K562 (cell line): Measurements from ENCODE around the gene CDYL. TPM values are rescaled to one million over a fixed set of nuclear protein-coding genes. Genes with fewer than 3 reads are reported as not detected.
A peak's percentile ranks its signal among the peaks of the same experiment; 100 is the strongest.

Source experiments
- ATF1 ChIP-seq, 2 experiments: fragments of 450-650 bp in 1 of 2; IDR thresholded peaks; 2 replicates each; pipeline ENCODE4 v1.6.1; 2016; ENCODE audit warnings: missing compliant biosample characterization in 1 of 2, missing genetic modification characterization in 1 of 2
- ATF3 ChIP-seq, 2 experiments: fragments of 450-650 bp in 1 of 2; sonication (generic) in 1 of 2; formaldehyde crosslinking in 1 of 2; IDR thresholded peaks in 1 of 2; conservative IDR thresholded peaks in 1 of 2; 2 replicates each; pipeline versions ENCODE4 v1.6.1 to v1.8.1; 2016 to 2023; ENCODE audit warnings: mild to moderate bottlenecking in 2 of 2, moderate library complexity in 2 of 2, inconsistent platforms in 1 of 2, missing genetic modification reagents in 1 of 2
- CGGBP1 ChIP-seq: fragments of 250-450 bp; sonication (Bioruptor Pico); IDR thresholded peaks from 2 replicates; pipeline ENCODE4 v1.9.0; 2021; ENCODE audit warnings: mild to moderate bottlenecking
- EWSR1 ChIP-seq: fragments of 450-650 bp; IDR thresholded peaks from 2 replicates; pipeline ENCODE4 v1.6.1; 2018; ENCODE audit warnings: borderline replicate concordance, mild to moderate bottlenecking, low read depth, moderate library complexity; ENCODE audit not compliant: partially characterized antibody
- FOSL1 ChIP-seq: fragments of 200-800 bp; sonication (Bioruptor generic); conservative IDR thresholded peaks from 2 replicates; pipeline ENCODE4 v1.6.1; 2016; ENCODE audit warnings: missing genetic modification characterization, missing compliant biosample characterization
- LCOR ChIP-seq: sonication (generic); formaldehyde crosslinking; IDR thresholded peaks from 2 replicates; pipeline ENCODE4 v1.8.0; 2022; ENCODE audit warnings: mild to moderate bottlenecking, missing genetic modification reagents
- POLR2B ChIP-seq: fragments of 450-650 bp; IDR thresholded peaks from 2 replicates; pipeline ENCODE4 v1.6.1; 2018; ENCODE audit warnings: low read depth; ENCODE audit not compliant: partially characterized antibody
- RBBP5 ChIP-seq: fragments of 200-600 bp; sonication (generic); IDR thresholded peaks from 2 replicates; pipeline ENCODE4 v1.6.1; 2012; ENCODE audit warnings: borderline replicate concordance, mild to moderate bottlenecking, low read length, control low read depth, inconsistent platforms; ENCODE audit not compliant: insufficient read depth, poor library complexity, severe bottlenecking
- RBFOX2 ChIP-seq: fragments of 200-400 bp; formaldehyde crosslinking; IDR thresholded peaks from 2 replicates; pipeline ENCODE4 v1.6.1; 2017; ENCODE audit warnings: low read depth, mild to moderate bottlenecking, low read length, moderate library complexity
- SRSF1 ChIP-seq: fragments of 200-400 bp; formaldehyde crosslinking; IDR thresholded peaks from 2 replicates; pipeline ENCODE4 v1.6.1; 2017; ENCODE audit warnings: mild to moderate bottlenecking, low read depth, low read length, moderate library complexity
- U2AF1 ChIP-seq: fragments of 200-400 bp; formaldehyde crosslinking; optimal IDR thresholded peaks from 2 replicates; pipeline ENCODE3; 2017; ENCODE audit warnings: mild to moderate bottlenecking, low read depth, low read length, moderate library complexity
- VEZF1 ChIP-seq: fragments of 200-800 bp; sonication (Bioruptor generic); IDR thresholded peaks from 2 replicates; pipeline ENCODE4 v1.6.1; 2017; ENCODE audit warnings: missing genetic modification characterization, missing compliant biosample characterization
- YBX1 ChIP-seq: fragments of 450-650 bp; IDR thresholded peaks from 2 replicates; pipeline ENCODE4 v1.7.1; 2016; ENCODE audit warnings: mild to moderate bottlenecking
- ZFP91 ChIP-seq: sonication (generic); formaldehyde crosslinking; IDR thresholded peaks from 2 replicates; pipeline ENCODE4 v1.8.0; 2022; ENCODE audit warnings: mild to moderate bottlenecking, missing genetic modification reagents
- ZNF239 ChIP-seq: fragments of 250-450 bp; sonication (Bioruptor Pico); IDR thresholded peaks from 2 replicates; pipeline ENCODE4 v1.4.0; 2020; ENCODE audit warnings: mild to moderate bottlenecking
- ZNF41 ChIP-seq: fragments of 250-450 bp; sonication (Bioruptor Pico); conservative IDR thresholded peaks from 2 replicates; pipeline ENCODE4 v1.4.0; 2020; ENCODE audit warnings: mild to moderate bottlenecking
- ZNF589 ChIP-seq: fragments of 200-800 bp; sonication (Bioruptor generic); IDR thresholded peaks from 2 replicates; pipeline ENCODE4 v1.6.1; 2016; ENCODE audit warnings: low read depth, missing genetic modification characterization, missing compliant biosample characterization
- ZNF766 ChIP-seq: fragments of 200-800 bp; sonication (Bioruptor generic); conservative IDR thresholded peaks from 2 replicates; pipeline ENCODE4 v1.6.1; 2016; ENCODE audit warnings: missing genetic modification characterization, missing compliant biosample characterization
- polyA plus RNA-seq, 8 experiments: library from polyadenylated mRNA; depleted of rRNA in 4 of 8; stranded (reverse) in 5 of 8; unstranded in 3 of 8; fragments of >200 nt; fragmentation: Nextera tagmentation in 2 of 8; fragmentation: Illumina TruSeq in 1 of 8; extraction: Ambion mirVana in 2 of 8; extraction: Trizol in 1 of 8; gene quantifications; 2 replicates each; pipeline versions ENCODE4 v1.2.1 to v1.2.3, GENCODE V29; 2011 to 2014; ENCODE audit warnings: inconsistent platforms in 1 of 8, missing spikeins in 1 of 8
- total RNA-seq, 7 experiments: library from RNA; depleted of rRNA in 6 of 7; stranded (reverse); fragments of >200 nt in 6 of 7; fragmentation: Illumina TruSeq in 2 of 7; extraction: Trizol in 2 of 7; gene quantifications; 2 replicates each; pipeline versions ENCODE4 v1.2.1 to v1.2.3, GENCODE V29; 2011 to 2021; ENCODE audit warnings: low replicate concordance in 1 of 7

Gene CDYL
- total and polyA plus RNA-seq, 9 of the 15 experiments (the other 6 are each of a cell fraction or from before 2014, with no cell fraction given), result 8.1 to 45.8 (median 40.8) TPM

GRCh38 chr6:5003604-5004372 lies 227.6 kb downstream of the CDYL start, which contains the start of gene RPP40 (continued):
- TF ChIP-seq ZNF239 (CRISPR knock-in tag) (0 out of 2 replicates have a peak, but pooled peaks have one; percentile 12), ATF3 (IDR thresholded peaks at IDR 0.05) (no peak), ATF3 (CRISPR knock-in tag; conservative IDR thresholded peaks at IDR 0.05) (peak; percentile 49; the same call in 1 of the 2 replicates), ZNF589 (CRISPR knock-in tag) (no peak), RBFOX2 (peak; percentile 83), VEZF1 (peak; percentile 93), POLR2B (peak; percentile 67), RBBP5 (peak; percentile 88), ZNF766 (CRISPR knock-in tag) (peak; percentile 86; the same call in 1 of the 2 replicates), LCOR (peak; percentile 98), U2AF1 (no peak), ATF1 (CRISPR knock-in tag; IDR thresholded peaks at IDR 0.05) (no peak), ATF1 (tag; IDR thresholded peaks at IDR 0.05) (peak; percentile 91), YBX1 (no peak), CGGBP1 (CRISPR knock-in tag) (no peak), FOSL1 (tag) (no peak; the same call in none of the 2 replicates), EWSR1 (no peak), SRSF1 (no peak), ZNF41 (CRISPR knock-in tag) (0 out of 2 replicates have a peak, but pooled peaks have one; percentile 41), ZFP91 (CRISPR knock-in tag) (no peak)
